ENCODE results near the gene ARHGEF12. TPM values are rescaled to one million over a fixed set of nuclear protein-coding genes. Genes with fewer than 3 reads are reported as not detected.

Gene ARHGEF12
- total RNA-seq, 1 experiment from 2014 or later = 41.0 TPM

DNA sequence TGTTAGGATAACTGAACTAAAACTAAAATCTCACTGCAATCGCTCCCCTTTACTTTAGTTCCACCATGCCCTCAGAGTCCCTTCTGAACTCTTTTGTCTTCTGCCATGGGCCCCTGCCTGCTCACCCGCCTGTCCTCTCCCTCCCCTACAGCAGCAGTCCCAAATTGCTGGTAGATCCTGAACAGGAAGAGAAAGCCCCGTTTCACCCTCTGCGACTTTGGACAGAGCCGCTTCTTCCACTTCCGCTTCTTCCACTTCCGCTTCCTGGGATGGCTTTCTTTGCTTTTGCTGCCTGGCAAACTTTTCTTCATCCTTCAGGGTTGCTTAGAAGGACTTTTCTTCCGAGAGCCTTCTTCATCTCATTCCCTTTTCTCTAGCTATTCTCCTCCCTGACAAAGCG, 46.8 kb upstream of the ARHGEF12 start:
- DNase-seq (no peak), ATAC-seq (no peak)
- Histone ChIP-seq H3K79me2 (ENCODE audit: low read length) (no peaks in the 10 kb centered on the region), H3K4me1 (ENCODE audit: insufficient read depth, low read length) (no peaks in the 10 kb centered on the region; the same call in 1 of the 2 replicates), H3K9ac (ENCODE audit: low read length) (no peak overlapping the region), H3K4me2 (ENCODE audit: low read length) (no peak overlapping the region), H3F3A (ENCODE audit: low read length, unreplicated experiment) (no peaks in the 10 kb centered on the region), H3K9me2 (replicated peaks; ENCODE audit: low read length) (no peaks in the 10 kb centered on the region), H3K36me3 (ENCODE audit: low read depth, low read length) (no peaks in the 10 kb centered on the region), H4K20me1 (ENCODE audit: low read length) (no peaks in the 10 kb centered on the region), H3K27ac (ENCODE audit: low read length) (no peak overlapping the region), H3K27me3 (ENCODE audit: low read length) (peaks cover 40% of the 10 kb centered on the region), H3K9me3 (ENCODE audit: low read length) (no peaks in the 10 kb centered on the region), H2AFZ (ENCODE audit: low read length) (no peak overlapping the region), H3K4me3 (ENCODE audit: low read length) (no peak overlapping the region)
- BruUV-seq (replicated peaks) = no TSS peak
- ChIA-PET POLR2A (ENCODE audit: unreplicated experiment) (no interaction called here), CTCF (no interaction called here)
- intact Hi-C loops (cut with micrococcal nuclease) = no loop called here
- TF ChIP-seq CTCF (conservative IDR thresholded peaks at IDR 0.05; ENCODE audit: low read depth, low read length) (no peak), EZH2 (IDR thresholded peaks at IDR 0.05; ENCODE audit: low read length, unreplicated experiment) (no peak), EZH2phosphoT487 (IDR thresholded peaks at IDR 0.05; ENCODE audit: borderline replicate concordance, low read length) (no peak)

- H2AFZ ChIP-seq (ENCODE audit: low read length) = no peak overlapping the region
- DNase-seq (no peak), ATAC-seq (no peak)
- H3K4me3 ChIP-seq (ENCODE audit: low read length) = no peak overlapping the region
- BruUV-seq (replicated peaks) = no TSS peak
- no peak overlapping the region for H3K4me2 ChIP-seq (ENCODE audit: low read length)
- H3K27ac ChIP-seq (ENCODE audit: low read length) = no peak overlapping the region
- no peaks in the 10 kb centered on the region for H3F3A ChIP-seq (ENCODE audit: low read length, unreplicated experiment)
- H4K20me1 ChIP-seq (ENCODE audit: low read length) = no peaks in the 10 kb centered on the region
- no peaks in the 10 kb centered on the region for H3K9me2 ChIP-seq (replicated peaks; ENCODE audit: low read length)
- no peaks in the 10 kb centered on the region for H3K79me2 ChIP-seq (ENCODE audit: low read length)
- CTCF ChIA-PET = no interaction called here
- POLR2A ChIA-PET (ENCODE audit: unreplicated experiment) = interaction anchor here (0.6 kb wide), 1 partner anchor 42 kb away, joined by 4 read pairs; no protein-coding TSS in a partner anchor
- no peak for TF ChIP-seq CTCF (conservative IDR thresholded peaks at IDR 0.05; ENCODE audit: low read depth, low read length)
- TF ChIP-seq EZH2 (IDR thresholded peaks at IDR 0.05; ENCODE audit: low read length, unreplicated experiment) = no peak
- no peak for TF ChIP-seq EZH2phosphoT487 (IDR thresholded peaks at IDR 0.05; ENCODE audit: borderline replicate concordance, low read length)
- no peaks in the 10 kb centered on the region; the same call in 1 of the 2 replicates for H3K4me1 ChIP-seq (ENCODE audit: insufficient read depth, low read length)
- peaks cover 53% of the 10 kb centered on the region for H3K27me3 ChIP-seq (ENCODE audit: low read length)
- no peaks in the 10 kb centered on the region for H3K36me3 ChIP-seq (ENCODE audit: low read depth, low read length)
- H3K9me3 ChIP-seq (ENCODE audit: low read length) = no peaks in the 10 kb centered on the region
- no peak overlapping the region for H3K9ac ChIP-seq (ENCODE audit: low read length)
- intact Hi-C loops (cut with micrococcal nuclease) = no loop called here
Observed at GRCh38 chr11:120290956-120291355, 45.3 kb upstream of the ARHGEF12 start.

- Histone ChIP-seq H3K9ac (ENCODE audit: low read length) (no peak overlapping the region), H3K9me3 (ENCODE audit: low read length) (no peaks in the 10 kb centered on the region), H3K27ac (ENCODE audit: low read length) (no peak overlapping the region), H3K4me3 (ENCODE audit: low read length) (no peak overlapping the region), H3K4me2 (ENCODE audit: low read length) (no peak overlapping the region), H3K79me2 (ENCODE audit: low read length) (no peaks in the 10 kb centered on the region), H3K27me3 (ENCODE audit: low read length) (peaks cover 64% of the 10 kb centered on the region), H3K36me3 (ENCODE audit: low read depth, low read length) (no peaks in the 10 kb centered on the region), H2AFZ (ENCODE audit: low read length) (no peak overlapping the region), H3K4me1 (ENCODE audit: insufficient read depth, low read length) (no peaks in the 10 kb centered on the region), H3F3A (ENCODE audit: low read length, unreplicated experiment) (no peaks in the 10 kb centered on the region), H3K9me2 (replicated peaks; ENCODE audit: low read length) (no peaks in the 10 kb centered on the region), H4K20me1 (ENCODE audit: low read length) (no peaks in the 10 kb centered on the region)
- intact Hi-C loops (cut with micrococcal nuclease) = no loop called here
- BruUV-seq (replicated peaks) = no TSS peak
- no peak for ATAC-seq
- TF ChIP-seq EZH2 (IDR thresholded peaks at IDR 0.05; ENCODE audit: low read length, unreplicated experiment) (no peak), EZH2phosphoT487 (IDR thresholded peaks at IDR 0.05; ENCODE audit: borderline replicate concordance, low read length) (no peak), CTCF (conservative IDR thresholded peaks at IDR 0.05; ENCODE audit: low read depth, low read length) (no peak)
- no peak for DNase-seq
- ChIA-PET CTCF (no interaction called here), POLR2A (ENCODE audit: unreplicated experiment) (no interaction called here)
Observed at GRCh38 chr11:120293038-120293800, 43.0 kb upstream of the ARHGEF12 start.
